Mesenchymal stem cell (in vitro differentiated cells and primary cell): ENCODE measurements around the gene ATXN7.

ENCODE experiments used
- DNase-seq: peaks from one replicate; pipeline ENCODE4 v3.0.0-alpha.2; 2013
- H2AFZ ChIP-seq: one replicate; pipeline ENCODE4 v1.6.1; 2013; ENCODE audit warnings: low read depth, mild to moderate bottlenecking, control low read depth, inconsistent platforms, low read length, moderate library complexity
- H2AK5ac ChIP-seq: 2 replicates; pipeline ENCODE4 v1.6.1; 2013; ENCODE audit warnings: low read length, moderate library complexity, mild to moderate bottlenecking, inconsistent platforms; ENCODE audit not compliant: severe bottlenecking
- H2BK120ac ChIP-seq: one replicate; pipeline ENCODE4 v1.6.1; 2013; ENCODE audit warnings: low read depth, mild to moderate bottlenecking, inconsistent platforms, low read length, moderate library complexity
- H2BK12ac ChIP-seq, 2 experiments: one replicate each; pipeline ENCODE4 v1.6.1; 2013; ENCODE audit warnings: inconsistent platforms in 2 of 2, low read length in 2 of 2, mild to moderate bottlenecking in 2 of 2, moderate library complexity in 2 of 2, control low read depth in 1 of 2
- H2BK15ac ChIP-seq: one replicate; pipeline ENCODE4 v1.6.1; 2013; ENCODE audit warnings: mild to moderate bottlenecking, low read depth, inconsistent platforms; ENCODE audit not compliant: poor library complexity, severe bottlenecking
- H2BK5ac ChIP-seq: 2 replicates; pipeline ENCODE4 v1.6.1; 2013; ENCODE audit warnings: low read depth, mild to moderate bottlenecking, low read length, control low read depth, inconsistent platforms; ENCODE audit not compliant: poor library complexity, severe bottlenecking
- H3K14ac ChIP-seq, 2 experiments: one replicate each; pipeline ENCODE4 v1.6.1; 2013; ENCODE audit warnings: inconsistent platforms in 2 of 2, low read length in 2 of 2, control low read depth in 1 of 2, mild to moderate bottlenecking in 1 of 2, moderate library complexity in 1 of 2
- H3K18ac ChIP-seq, 2 experiments: one replicate each; pipeline ENCODE4 v1.6.1; 2013; ENCODE audit warnings: inconsistent platforms in 2 of 2, low read length in 2 of 2, control low read depth in 1 of 2, low read depth in 1 of 2, mild to moderate bottlenecking in 1 of 2
- H3K23ac ChIP-seq, 2 experiments: one replicate each; pipeline ENCODE4 v1.6.1; 2013; ENCODE audit warnings: inconsistent platforms in 2 of 2, low read length in 2 of 2, mild to moderate bottlenecking in 2 of 2, moderate library complexity in 2 of 2, control low read depth in 1 of 2
- H3K27ac ChIP-seq: 2 replicates; pipeline ENCODE4 v1.5.1; 2013; ENCODE audit warnings: mild to moderate bottlenecking, moderate library complexity, low read length, control low read depth, inconsistent platforms; ENCODE audit not compliant: poor library complexity, severe bottlenecking
- H3K27me3 ChIP-seq, 2 experiments: 2 replicates each; pipeline versions ENCODE4 v1.6.1 to v1.7.0; 2013; ENCODE audit warnings: low read length in 2 of 2, mild to moderate bottlenecking in 2 of 2, moderate library complexity in 2 of 2, control low read depth in 1 of 2, inconsistent platforms in 1 of 2; ENCODE audit not compliant: control insufficient read depth in 1 of 2, insufficient read depth in 1 of 2
- H3K36me3 ChIP-seq, 2 experiments: 2 replicates each; pipeline versions ENCODE4 v1.6.1 to v1.7.0; 2013; ENCODE audit warnings: low read length in 2 of 2, control low read depth in 1 of 2, inconsistent platforms in 1 of 2, low read depth in 1 of 2, mild to moderate bottlenecking in 1 of 2; ENCODE audit not compliant: insufficient read depth in 2 of 2, control insufficient read depth in 1 of 2
- H3K4ac ChIP-seq, 2 experiments: one replicate each; pipeline ENCODE4 v1.6.1; 2013; ENCODE audit warnings: inconsistent platforms in 2 of 2, low read length in 2 of 2, mild to moderate bottlenecking in 2 of 2, moderate library complexity in 2 of 2, control low read depth in 1 of 2, low read depth in 1 of 2
- H3K4me1 ChIP-seq: 2 replicates; pipeline ENCODE4 v1.6.1; 2013; ENCODE audit warnings: low read depth, low read length, control low read depth; ENCODE audit not compliant: control insufficient read depth, insufficient read depth
- H3K4me2 ChIP-seq: 2 replicates; pipeline ENCODE4 v1.6.1; 2013; ENCODE audit warnings: low read length, mild to moderate bottlenecking, inconsistent platforms; ENCODE audit not compliant: poor library complexity, severe bottlenecking
- H3K4me3 ChIP-seq, 2 experiments: 2 replicates each; pipeline versions ENCODE4 v1.5.1 to v1.7.0; 2013; ENCODE audit warnings: low read length in 2 of 2, mild to moderate bottlenecking in 2 of 2, control low read depth in 1 of 2, low read depth in 1 of 2; ENCODE audit not compliant: insufficient read depth in 1 of 2
- H3K79me1 ChIP-seq: replicated peaks from 2 replicates; pipeline ENCODE4 v1.6.1; 2013; ENCODE audit warnings: mild to moderate bottlenecking, control low read depth, low read length, inconsistent platforms; ENCODE audit not compliant: poor library complexity, severe bottlenecking
- H3K9ac ChIP-seq: 2 replicates; pipeline ENCODE4 v1.7.0; 2013; ENCODE audit warnings: mild to moderate bottlenecking, low read length, moderate library complexity
- H3K9me3 ChIP-seq: 2 replicates; pipeline ENCODE4 v1.7.0; 2013; ENCODE audit warnings: mild to moderate bottlenecking, low read length; ENCODE audit not compliant: control insufficient read depth
- H4K8ac ChIP-seq: one replicate; pipeline ENCODE4 v1.6.1; 2013; ENCODE audit warnings: inconsistent platforms, mild to moderate bottlenecking, low read length, moderate library complexity
- H4K91ac ChIP-seq: one replicate; pipeline ENCODE4 v1.6.1; 2013; ENCODE audit warnings: mild to moderate bottlenecking, low read length, inconsistent platforms
- WGBS: methylation state at CpG from one replicate; pipeline ENCODE4 v1.1.7; 2013; ENCODE audit warnings: mixed read lengths; 5-methylcytosine and 5-hydroxymethylcytosine counted together

Gene ATXN7

GRCh38 chr3:63912768-63913588 lies 49.3 kb downstream of the ATXN7 start:
- Histone ChIP-seq H2AK5ac (no peak overlapping the region), H3K14ac (peak overlapping the region in 1 of 2 experiments; percentile 97), H4K8ac (no peak overlapping the region), H3K4me3 (peak overlapping the region; percentile 85 to 87), H3K79me1 (peaks cover 19% of the 10 kb centered on the region), H3K9ac (peak overlapping the region; percentile 92), H4K91ac (peak overlapping the region; percentile 77), H3K4me2 (peak overlapping the region; percentile 80), H3K27ac (peak overlapping the region; percentile 27), H2BK120ac (no peak overlapping the region), H2BK5ac (no peak overlapping the region), H3K9me3 (no peaks in the 10 kb centered on the region), H2BK12ac (peak overlapping the region in 1 of 2 experiments; percentile 63), H3K4me1 (peaks cover 4% of the 10 kb centered on the region), H3K36me3 (peaks cover 8 to 33% of the 10 kb centered on the region in 2 experiments), H3K27me3 (no peaks in the 10 kb centered on the region), H2BK15ac (no peak overlapping the region), H3K23ac (peak overlapping the region in 1 of 2 experiments; percentile 97), H2AFZ (peak overlapping the region; percentile 75), H3K18ac (peak overlapping the region; percentile 82 to 95), H3K4ac (peak overlapping the region in 1 of 2 experiments; percentile 86)
- 3% methylated on average over 22 of the region's 46 CpGs for WGBS
- DNase-seq: peak; percentile 84

DNA sequence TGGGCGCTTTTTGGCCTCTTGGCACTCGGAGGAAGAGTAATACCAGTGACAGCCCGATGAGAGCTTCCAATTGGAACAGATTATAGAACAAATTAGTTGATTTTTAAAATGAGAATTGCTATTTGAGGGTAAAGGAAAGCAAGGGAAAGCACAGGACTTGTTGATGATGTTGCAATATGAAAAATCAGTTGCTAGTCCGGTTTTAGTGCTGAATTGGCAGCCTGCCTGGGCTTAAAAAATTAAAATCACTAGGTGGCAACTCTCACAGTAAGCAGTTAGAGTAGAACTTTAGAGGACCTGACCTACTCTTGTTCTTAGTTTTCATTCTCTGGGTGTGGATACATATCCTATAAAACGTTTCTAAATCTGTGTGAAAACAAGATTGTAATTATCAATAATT lies 50.6 kb downstream of the ATXN7 start:
- no peak overlapping the region for H4K91ac ChIP-seq
- no peak overlapping the region for H3K18ac ChIP-seq
- H2BK15ac ChIP-seq: no peak overlapping the region
- H3K36me3 ChIP-seq: peaks cover 10 to 42% of the 10 kb centered on the region in 2 experiments
- H3K27me3 ChIP-seq: no peaks in the 10 kb centered on the region
- H3K4me1 ChIP-seq: peaks cover 6% of the 10 kb centered on the region
- H2BK12ac ChIP-seq: no peak overlapping the region
- H2AFZ ChIP-seq: no peak overlapping the region
- H2BK5ac ChIP-seq: no peak overlapping the region
- H4K8ac ChIP-seq: no peak overlapping the region
- WGBS: 94% methylated on average over 5 of the region's 5 CpGs
- H3K4me3 ChIP-seq: no peak overlapping the region
- peak overlapping the region; percentile 92 for H3K9ac ChIP-seq
- H3K14ac ChIP-seq: no peak overlapping the region
- no peak overlapping the region for H2AK5ac ChIP-seq
- H3K27ac ChIP-seq: no peak overlapping the region
- H3K4ac ChIP-seq: no peak overlapping the region
- peaks cover 25% of the 10 kb centered on the region for H3K79me1 ChIP-seq
- no peak overlapping the region for H2BK120ac ChIP-seq
- H3K4me2 ChIP-seq: no peak overlapping the region
- no peaks in the 10 kb centered on the region for H3K9me3 ChIP-seq
- DNase-seq: peak; percentile 37
- no peak overlapping the region for H3K23ac ChIP-seq

GRCh38 chr3:63918321-63918720 lies 54.7 kb downstream of the ATXN7 start:
- Histone ChIP-seq H3K4me3 (no peak overlapping the region), H3K4me1 (peaks cover 3% of the 10 kb centered on the region), H2BK120ac (no peak overlapping the region), H3K18ac (no peak overlapping the region), H3K23ac (no peak overlapping the region), H3K4me2 (no peak overlapping the region), H3K79me1 (peaks cover 42% of the 10 kb centered on the region), H3K14ac (no peak overlapping the region), H4K91ac (no peak overlapping the region), H3K27me3 (no peaks in the 10 kb centered on the region), H3K27ac (no peak overlapping the region), H3K9me3 (no peaks in the 10 kb centered on the region), H3K36me3 (peaks cover 11 to 76% of the 10 kb centered on the region in 2 experiments), H4K8ac (no peak overlapping the region), H2AFZ (no peak overlapping the region), H3K9ac (peak overlapping the region; percentile 23), H2AK5ac (no peak overlapping the region), H3K4ac (no peak overlapping the region), H2BK15ac (no peak overlapping the region), H2BK5ac (no peak overlapping the region), H2BK12ac (no peak overlapping the region)
- no peak for DNase-seq

DNA sequence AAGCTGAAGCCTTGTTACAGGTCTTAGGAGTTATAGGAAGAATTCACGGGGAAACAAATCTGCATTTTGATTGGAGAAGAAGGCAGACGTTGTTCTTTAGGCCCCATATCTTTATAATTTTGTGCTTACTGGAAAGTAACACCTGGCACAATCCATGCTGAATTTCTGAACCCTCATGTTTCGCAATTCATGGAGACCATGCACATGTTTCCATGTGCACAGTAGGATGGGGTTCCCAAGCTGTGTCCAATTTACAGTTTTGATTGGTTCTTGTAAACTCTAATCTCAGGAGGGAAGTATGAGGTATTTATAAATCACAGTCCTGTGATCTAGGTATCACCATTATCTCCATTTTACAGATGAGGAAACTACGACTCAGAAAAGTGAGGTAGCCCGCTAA lies 56.3 kb downstream of the ATXN7 start:
- no peak for DNase-seq
- Histone ChIP-seq H3K14ac (no peak overlapping the region), H3K36me3 (peaks cover 16 to 89% of the 10 kb centered on the region in 2 experiments), H3K18ac (no peak overlapping the region), H3K4ac (no peak overlapping the region), H4K8ac (no peak overlapping the region), H2AK5ac (no peak overlapping the region), H3K4me1 (peaks cover 3% of the 10 kb centered on the region), H2BK12ac (no peak overlapping the region), H2BK15ac (no peak overlapping the region), H4K91ac (no peak overlapping the region), H2BK5ac (no peak overlapping the region), H3K27me3 (no peaks in the 10 kb centered on the region), H3K4me2 (no peak overlapping the region), H3K79me1 (peaks cover 47% of the 10 kb centered on the region), H3K27ac (no peak overlapping the region), H2AFZ (no peak overlapping the region), H2BK120ac (no peak overlapping the region), H3K4me3 (no peak overlapping the region), H3K9ac (no peak overlapping the region), H3K9me3 (no peaks in the 10 kb centered on the region), H3K23ac (no peak overlapping the region)
- 91% methylated on average over 5 of the region's 5 CpGs for WGBS
